ENCODE measurements around the gene FBXO42. TPM values are rescaled to one million over a fixed set of nuclear protein-coding genes. Genes with fewer than 3 reads are reported as not detected.
"Not testable (repeated sequence)": the region's sequence is repeated elsewhere in the genome, so short reads cannot be mapped to it uniquely, and the experiment has no call there.

Gene FBXO42
- polyA plus RNA-seq, 3 donors: 11.6 to 18.4 (median 16.9) TPM

DNA sequence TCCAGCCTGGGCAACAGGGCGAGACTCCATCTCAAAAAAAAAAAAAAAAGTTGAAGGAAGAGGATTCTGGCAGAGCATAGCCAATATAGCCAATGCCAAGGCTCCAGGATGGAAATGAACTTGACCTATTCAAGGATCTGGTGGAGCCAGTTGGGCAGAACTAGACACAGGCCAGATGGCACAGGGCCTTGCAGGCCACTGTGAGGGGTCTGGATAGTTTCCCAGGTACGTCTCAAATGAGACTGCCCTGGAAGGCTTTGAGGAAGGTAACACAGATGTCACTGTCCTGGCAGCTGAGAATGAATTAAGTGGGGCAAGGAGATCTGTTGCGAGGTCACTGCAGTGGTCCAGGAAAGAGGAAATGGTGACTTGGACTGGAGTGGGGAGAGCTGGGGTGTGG lies 127.8 kb downstream of the FBXO42 start:
- peak overlapping the region in 1 of 7 donors; percentile 52 for H3K27ac Mint-ChIP-seq

GRCh38 chr1:16222716-16223115 lies 129.6 kb downstream of the FBXO42 start:
- WGBS (ENCODE audit: insufficient coverage): 100% methylated on average over 9 of the region's 14 CpGs
- H3K27ac Mint-ChIP-seq, H3K4me3 Mint-ChIP-seq: not testable (repeated sequence)

More for the DNA sequence above, 127.8 kb downstream of the FBXO42 start:
- H3K9ac ChIP-seq (ENCODE audit: insufficient read depth, low read length, poor library complexity, severe bottlenecking): no peak overlapping the region
- H3K9me3 ChIP-seq (replicated peaks in 1 of 2; ENCODE audit: control insufficient read depth in 1 of 2, insufficient read depth in 1 of 2, low read length in 2 of 2): peaks cover 19 to 22% of the 10 kb centered on the region in 2 donors
- no peak overlapping the region for H2AFZ ChIP-seq (ENCODE audit: insufficient read depth, low read depth, low read length, poor library complexity, severe bottlenecking)
- intact Hi-C loops (cut with micrococcal nuclease): no loop called here
- H3K4me3 ChIP-seq (replicated peaks in 1 of 3; ENCODE audit: low read depth in 2 of 3, low read length in 3 of 3): no peak overlapping the region
- TF ChIP-seq, protein P1, sequence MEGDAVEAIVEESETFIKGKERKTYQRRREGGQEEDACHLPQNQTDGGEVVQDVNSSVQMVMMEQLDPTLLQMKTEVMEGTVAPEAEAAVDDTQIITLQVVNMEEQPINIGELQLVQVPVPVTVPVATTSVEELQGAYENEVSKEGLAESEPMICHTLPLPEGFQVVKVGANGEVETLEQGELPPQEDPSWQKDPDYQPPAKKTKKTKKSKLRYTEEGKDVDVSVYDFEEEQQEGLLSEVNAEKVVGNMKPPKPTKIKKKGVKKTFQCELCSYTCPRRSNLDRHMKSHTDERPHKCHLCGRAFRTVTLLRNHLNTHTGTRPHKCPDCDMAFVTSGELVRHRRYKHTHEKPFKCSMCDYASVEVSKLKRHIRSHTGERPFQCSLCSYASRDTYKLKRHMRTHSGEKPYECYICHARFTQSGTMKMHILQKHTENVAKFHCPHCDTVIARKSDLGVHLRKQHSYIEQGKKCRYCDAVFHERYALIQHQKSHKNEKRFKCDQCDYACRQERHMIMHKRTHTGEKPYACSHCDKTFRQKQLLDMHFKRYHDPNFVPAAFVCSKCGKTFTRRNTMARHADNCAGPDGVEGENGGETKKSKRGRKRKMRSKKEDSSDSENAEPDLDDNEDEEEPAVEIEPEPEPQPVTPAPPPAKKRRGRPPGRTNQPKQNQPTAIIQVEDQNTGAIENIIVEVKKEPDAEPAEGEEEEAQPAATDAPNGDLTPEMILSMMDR (IDR thresholded peaks at IDR 0.05): no peak
- no peak overlapping the region for H3K4me2 ChIP-seq (replicated peaks; ENCODE audit: extremely low read depth, low read length, poor library complexity, severe bottlenecking)
- WGBS (ENCODE audit: insufficient coverage): 70% methylated on average over 3 of the region's 3 CpGs
- peaks cover 15 to 18% of the 10 kb centered on the region in 2 donors for H3K4me1 ChIP-seq (ENCODE audit: control insufficient read depth in 1 of 2, insufficient read depth in 2 of 2, low read length in 2 of 2)
- no peak overlapping the region for H3K27ac ChIP-seq (ENCODE audit: low read depth in 1 of 2, low read length in 2 of 2)
- peaks cover 18 to 43% of the 10 kb centered on the region in 2 donors for H3K27me3 ChIP-seq (ENCODE audit: control insufficient read depth in 2 of 2, insufficient read depth in 2 of 2, low read length in 2 of 2)
- Mint-ChIP-seq H3K4me3 (no peak overlapping the region), H3K4me1 (peaks cover 30% of the 10 kb centered on the region), H3K9me3 (peaks cover 6 to 23% (median 18%) of the 10 kb centered on the region in 7 donors), H3K36me3 (peaks cover 4 to 7% of the 10 kb centered on the region in 2 donors), H3K27me3 (ENCODE audit: low read depth in 3 of 3) (peaks cover 38 to 52% (median 45%) of the 10 kb centered on the region in 3 donors)
- DNase-seq: no peak
- H4K20me1 ChIP-seq (ENCODE audit: insufficient read depth, low read length): no peaks in the 10 kb centered on the region
- H3K36me3 ChIP-seq (replicated peaks in 1 of 2; ENCODE audit: control insufficient read depth in 1 of 2, insufficient read depth in 2 of 2, low read length in 2 of 2): no peaks in the 10 kb centered on the region
- no peaks in the 10 kb centered on the region for H3K79me2 ChIP-seq (ENCODE audit: insufficient read depth, low read length)

More at GRCh38 chr1:16222716-16223115, 129.6 kb downstream of the FBXO42 start:
- intact Hi-C loops (cut with micrococcal nuclease); H3K9ac ChIP-seq (ENCODE audit: insufficient read depth, low read length, poor library complexity, severe bottlenecking); H3K27ac ChIP-seq (ENCODE audit: low read depth in 1 of 2, low read length in 2 of 2); H3K4me3 ChIP-seq (replicated peaks in 1 of 3; ENCODE audit: low read depth in 2 of 3, low read length in 3 of 3); H4K20me1 ChIP-seq (ENCODE audit: insufficient read depth, low read length); DNase-seq; H3K79me2 ChIP-seq (ENCODE audit: insufficient read depth, low read length); H3K36me3 Mint-ChIP-seq; H3K4me2 ChIP-seq (replicated peaks; ENCODE audit: extremely low read depth, low read length, poor library complexity, severe bottlenecking); H2AFZ ChIP-seq (ENCODE audit: insufficient read depth, low read depth, low read length, poor library complexity, severe bottlenecking); H3K36me3 ChIP-seq (replicated peaks in 1 of 2; ENCODE audit: control insufficient read depth in 1 of 2, insufficient read depth in 2 of 2, low read length in 2 of 2): not testable (repeated sequence)
- H3K4me1 Mint-ChIP-seq: peaks cover 22% of the 10 kb centered on the region
- H3K4me1 ChIP-seq (ENCODE audit: control insufficient read depth in 1 of 2, insufficient read depth in 2 of 2, low read length in 2 of 2): peaks cover 11 to 14% of the 10 kb centered on the region in 2 donors
- peaks cover 5 to 17% (median 16%) of the 10 kb centered on the region in 7 donors for H3K9me3 Mint-ChIP-seq
- H3K27me3 ChIP-seq (ENCODE audit: control insufficient read depth in 2 of 2, insufficient read depth in 2 of 2, low read length in 2 of 2): peaks cover 8 to 27% of the 10 kb centered on the region in 2 donors
- peaks cover 23 to 35% (median 29%) of the 10 kb centered on the region in 3 donors for H3K27me3 Mint-ChIP-seq (ENCODE audit: low read depth in 3 of 3)
- H3K9me3 ChIP-seq (replicated peaks in 1 of 2; ENCODE audit: control insufficient read depth in 1 of 2, insufficient read depth in 1 of 2, low read length in 2 of 2): peaks cover 15 to 19% of the 10 kb centered on the region in 2 donors

Measured in CD14-positive monocyte (primary cell).